Coronary artery (tissue), 2 donors: Measurements from ENCODE around the gene B3GAT1.

ENCODE experiments used
- DNase-seq: peaks from one replicate; pipeline ENCODE4 v3.0.0-alpha.2; 2017; ENCODE audit warnings: low spot score
- H3K27ac ChIP-seq, 2 donors: fragments of 200-600 bp; sonication (generic); one replicate each; pipeline ENCODE4 v1.5.1; 2016 to 2019
- H3K4me3 ChIP-seq: fragments of 200-600 bp; sonication (generic); 2 replicates; pipeline ENCODE4 v1.5.1; 2016; ENCODE audit warnings: mild to moderate bottlenecking, moderate library complexity
- CTCF ChIP-seq: fragments of 200-600 bp; sonication (generic); IDR thresholded peaks from one replicate; pipeline ENCODE4 v1.5.1; 2019; ENCODE audit warnings: antibody characterized with exemption

B3GAT1 gene

GRCh38 chr11:134385171-134385570 lies 26.9 kb downstream of the B3GAT1 start:
- TF ChIP-seq CTCF, result no peak

DNA sequence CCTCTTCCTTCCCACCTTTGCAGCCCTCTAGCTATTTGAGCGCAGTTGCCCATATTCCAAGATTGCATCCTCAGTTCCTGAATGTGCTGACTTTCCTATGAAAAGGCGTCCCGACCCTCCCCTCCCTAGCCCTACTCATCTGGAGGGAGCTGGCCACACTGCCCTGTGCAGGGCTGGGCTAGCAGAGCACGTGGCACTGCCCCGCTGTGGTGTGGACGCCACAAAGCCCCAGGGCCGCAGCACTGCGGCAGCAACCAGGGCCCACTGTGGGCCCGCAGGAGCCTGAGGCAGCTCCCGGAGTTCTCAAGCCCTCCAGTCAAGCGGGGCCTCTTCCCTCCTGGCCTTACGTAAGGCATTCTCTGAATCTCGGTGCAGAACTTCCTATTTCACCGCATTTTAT lies 27.6 kb downstream of the B3GAT1 start:
- H3K4me3 ChIP-seq, result no peak overlapping the region
- no peak for DNase-seq
- TF ChIP-seq CTCF, result no peak

More at GRCh38 chr11:134385171-134385570, 26.9 kb downstream of the B3GAT1 start:
- no peak overlapping the region for H3K4me3 ChIP-seq
- H3K27ac ChIP-seq, result no peak overlapping the region
- no peak for DNase-seq

GRCh38 chr11:134383576-134384221 lies 28.3 kb downstream of the B3GAT1 start:
- H3K4me3 ChIP-seq, result no peak overlapping the region
- no peak overlapping the region for H3K27ac ChIP-seq
- TF ChIP-seq CTCF, result no peak
- no peak for DNase-seq

More for the DNA sequence above, 27.6 kb downstream of the B3GAT1 start:
- no peak overlapping the region for H3K27ac ChIP-seq

DNA sequence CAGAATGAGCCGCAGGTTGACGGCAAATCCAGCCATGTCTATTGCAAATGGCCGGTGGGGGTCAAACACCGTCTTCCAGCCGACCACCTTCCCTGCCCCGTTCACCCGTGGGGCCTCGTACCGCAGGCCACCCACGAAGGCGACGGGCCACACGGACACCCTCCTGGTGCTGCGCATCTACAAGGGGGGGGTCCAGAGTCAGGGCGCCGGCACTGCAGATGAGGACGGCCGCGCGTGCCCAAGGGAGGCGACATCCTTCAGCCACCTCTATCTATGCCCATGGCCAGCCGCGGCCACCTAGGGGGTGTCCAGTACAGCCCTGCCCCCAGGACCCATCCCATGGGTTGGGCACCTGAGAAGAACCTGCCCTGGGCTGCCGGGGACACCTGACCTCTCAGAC lies 29.2 kb downstream of the B3GAT1 start:
- TF ChIP-seq CTCF, result no peak
- Histone ChIP-seq H3K4me3 (no peak overlapping the region), H3K27ac (no peak overlapping the region)
- no peak for DNase-seq

GRCh38 chr11:134382257-134382656 lies 29.8 kb downstream of the B3GAT1 start:
- DNase-seq, result no peak
- H3K27ac ChIP-seq, result no peak overlapping the region
- TF ChIP-seq CTCF, result no peak

DNA sequence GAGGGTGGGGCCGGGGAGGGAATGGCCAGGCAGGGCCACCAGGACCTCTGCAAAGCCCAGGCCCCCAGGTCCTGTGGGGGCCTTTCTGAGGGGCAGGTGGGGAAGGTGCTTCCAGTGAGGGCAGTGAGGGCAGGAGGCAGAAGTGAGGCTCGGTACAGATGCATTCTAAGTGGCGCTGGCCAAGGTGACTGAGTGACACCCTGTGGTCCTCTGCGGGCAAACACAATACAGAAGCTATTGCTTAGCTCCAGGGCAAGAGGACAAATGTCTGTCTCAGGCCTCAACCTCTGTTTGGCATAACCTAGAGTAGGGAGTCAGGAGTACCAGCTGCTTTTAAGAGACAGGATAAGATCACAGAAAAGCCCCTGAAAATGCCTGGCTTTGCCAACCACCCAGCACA lies 31.3 kb downstream of the B3GAT1 start:
- no peak for TF ChIP-seq CTCF

More at GRCh38 chr11:134382257-134382656, 29.8 kb downstream of the B3GAT1 start:
- no peak overlapping the region for H3K4me3 ChIP-seq

GRCh38 chr11:134380229-134380628 lies 31.8 kb downstream of the B3GAT1 start:
- Histone ChIP-seq H3K4me3 (no peak overlapping the region), H3K27ac (no peak overlapping the region)
- DNase-seq, result no peak
- no peak for TF ChIP-seq CTCF

More for the DNA sequence above, 31.3 kb downstream of the B3GAT1 start:
- Histone ChIP-seq H3K4me3 (no peak overlapping the region), H3K27ac (no peak overlapping the region)
- no peak for DNase-seq
